BJ (cell line): ENCODE data around the gene CCDC142. TPM values are rescaled to one million over a fixed set of nuclear protein-coding genes. Genes with fewer than 3 reads are reported as not detected.

ENCODE experiments used
- CTCF ChIA-PET: fragments of 350-600 bp; formaldehyde crosslinking; extraction: SDS; loops from one replicate; lab custom pipeline; 2021; ENCODE audit warnings: antibody characterized with exemption, inconsistent platforms; lab: Yijun Ruan, JAX
- POLR2A ChIA-PET: fragments of 300-600 bp; sonication (Branson Sonifier 250); formaldehyde crosslinking; extraction: SDS; loops from one replicate; lab custom pipeline; 2021; ENCODE audit warnings: antibody characterized with exemption; lab: Charles Lee
- DNase-seq: peaks from one replicate; pipeline ENCODE4 v3.0.0-alpha.2; 2011; ENCODE audit warnings: low read depth
- H3K27me3 ChIP-seq: 2 replicates; pipeline ENCODE4 v1.6.0; 2011; ENCODE audit warnings: low read length; ENCODE audit not compliant: control insufficient read depth, insufficient read depth
- H3K36me3 ChIP-seq: 2 replicates; pipeline ENCODE4 v1.5.1; 2011; ENCODE audit warnings: low read length; ENCODE audit not compliant: control insufficient read depth, insufficient read depth
- H3K4me3 ChIP-seq: 2 replicates; pipeline ENCODE4 v1.5.1; 2011; ENCODE audit warnings: low read depth, mild to moderate bottlenecking, control low read depth, low read length
- CTCF ChIP-seq: IDR thresholded peaks from 2 replicates; pipeline ENCODE4 v1.5.1; 2011; ENCODE audit warnings: low read depth, mild to moderate bottlenecking, control low read depth, inconsistent platforms, low read length, moderate library complexity; ENCODE audit not compliant: insufficient read depth
- polyA plus RNA-seq: library from polyadenylated mRNA; depleted of rRNA; stranded (reverse); fragments of >200 nt; gene quantifications from 2 replicates; pipeline ENCODE4 v1.2.3, GENCODE V29; 2011

Gene CCDC142
- polyA plus RNA-seq, 1 experiment = 6.2 TPM

- DNase-seq = no peak
- POLR2A ChIA-PET = no interaction called here
- peaks cover 42% of the 10 kb centered on the region for H3K27me3 ChIP-seq
- CTCF ChIA-PET = interaction anchor here (1.2 kb wide), 1 partner anchor 13 kb away, joined by 3 read pairs; the partner anchor contains the start of gene DQX1
- H3K4me3 ChIP-seq = no peak overlapping the region
- no peak for TF ChIP-seq CTCF
- H3K36me3 ChIP-seq = no peaks in the 10 kb centered on the region; the same call in 1 of the 2 replicates
Measured at GRCh38 chr2:74512744-74513604, 30.2 kb upstream of the CCDC142 start.

GRCh38 chr2:74511104-74511989 is 28.5 kb upstream of the CCDC142 start:
- POLR2A ChIA-PET = no interaction called here
- no peak for DNase-seq
- no peaks in the 10 kb centered on the region; the same call in 1 of the 2 replicates for H3K36me3 ChIP-seq
- CTCF ChIA-PET = no interaction called here
- no peak overlapping the region for H3K4me3 ChIP-seq
- peaks cover 31% of the 10 kb centered on the region for H3K27me3 ChIP-seq
- TF ChIP-seq CTCF = no peak

- TF ChIP-seq CTCF = no peak
- Histone ChIP-seq H3K27me3 (peaks cover 23% of the 10 kb centered on the region), H3K4me3 (no peak overlapping the region), H3K36me3 (peaks cover 7% of the 10 kb centered on the region)
- no peak for DNase-seq
- ChIA-PET CTCF (no interaction called here), POLR2A (no interaction called here)
Measured at GRCh38 chr2:74510272-74510671, 27.5 kb upstream of the CCDC142 start.

GRCh38 chr2:74507926-74508520 is 25.2 kb upstream of the CCDC142 start:
- peak overlapping the region; percentile 95 for H3K4me3 ChIP-seq
- ChIA-PET CTCF (interaction anchor here (1.0 to 3.1 kb wide), 5 partner anchors 10 to 81 kb away, joined by 3 to 8 read pairs (median 5); no protein-coding TSS in a partner anchor), POLR2A (no interaction called here)
- TF ChIP-seq CTCF = no peak
- no peak for DNase-seq
- H3K36me3 ChIP-seq = peaks cover 11% of the 10 kb centered on the region
- peaks cover 6% of the 10 kb centered on the region for H3K27me3 ChIP-seq
